Endodermal cell (in vitro differentiated cells): ENCODE measurements around the gene PHKA2. TPM values are rescaled to one million over a fixed set of nuclear protein-coding genes. Genes with fewer than 3 reads are reported as not detected.

Experiments used
- DNase-seq: peaks from one replicate; pipeline ENCODE4 v3.0.0-alpha.2; 2017
- H3K27ac ChIP-seq: 2 replicates; pipeline ENCODE4 v1.5.1; 2013; ENCODE audit warnings: mild to moderate bottlenecking, low read depth, low read length, moderate library complexity
- H3K27me3 ChIP-seq: 2 replicates; pipeline ENCODE4 v1.6.1; 2013; ENCODE audit warnings: mild to moderate bottlenecking, low read length, moderate library complexity; ENCODE audit not compliant: insufficient read depth, control insufficient read depth, poor library complexity, severe bottlenecking
- H3K36me3 ChIP-seq: 2 replicates; pipeline ENCODE4 v1.7.0; 2013; ENCODE audit warnings: mild to moderate bottlenecking, low read length, moderate library complexity; ENCODE audit not compliant: control insufficient read depth, insufficient read depth
- H3K4me1 ChIP-seq: one replicate; pipeline ENCODE4 v1.7.0; 2013; ENCODE audit warnings: low read length; ENCODE audit not compliant: control insufficient read depth, insufficient read depth
- H3K4me3 ChIP-seq: 2 replicates; pipeline ENCODE4 v1.5.1; 2013; ENCODE audit warnings: mild to moderate bottlenecking, low read length, moderate library complexity
- H3K9ac ChIP-seq: 2 replicates; pipeline ENCODE4 v1.6.1; 2013; ENCODE audit warnings: mild to moderate bottlenecking, low read length, moderate library complexity; ENCODE audit not compliant: poor library complexity, severe bottlenecking; ENCODE audit errors: extremely low read depth
- H3K9me3 ChIP-seq: 2 replicates; pipeline ENCODE4 v1.6.1; 2013; ENCODE audit warnings: mild to moderate bottlenecking, low read length, moderate library complexity; ENCODE audit not compliant: control insufficient read depth
- H3K27ac Mint-ChIP-seq: 2 replicates; pipeline ENCODE4 v1.8.0; 2020; ENCODE audit warnings: mixed read lengths
- H3K27me3 Mint-ChIP-seq: 2 replicates; pipeline ENCODE4 v1.8.0; 2021; ENCODE audit warnings: mild to moderate bottlenecking, mixed read lengths; ENCODE audit not compliant: insufficient read depth
- H3K36me3 Mint-ChIP-seq: 2 replicates; pipeline ENCODE4 v1.8.0; 2020; ENCODE audit warnings: low read depth, mixed read lengths
- H3K4me1 Mint-ChIP-seq: 2 replicates; pipeline ENCODE4 v1.8.0; 2020; ENCODE audit warnings: mixed read lengths
- H3K4me3 Mint-ChIP-seq: 2 replicates; pipeline ENCODE4 v1.8.0; 2020; ENCODE audit warnings: mild to moderate bottlenecking, moderate library complexity, mixed read lengths
- H3K9me3 Mint-ChIP-seq: 2 replicates; pipeline ENCODE4 v1.8.0; 2020; ENCODE audit warnings: mild to moderate bottlenecking, mixed read lengths
- CTCF ChIP-seq: fragments of 200-600 bp; sonication (generic); conservative IDR thresholded peaks from 2 replicates; pipeline ENCODE4 v1.5.0; 2021; ENCODE audit warnings: antibody characterized with exemption, mild to moderate bottlenecking
- WGBS, 2 experiments: methylation state at CpG; one replicate each; pipeline versions ENCODE4 v1.1.5 to v1.1.7; 2013; ENCODE audit warnings: missing lambda C conversion rate in 2 of 2, mixed read lengths in 1 of 2; ENCODE audit not compliant: insufficient coverage in 1 of 2, insufficient read length in 1 of 2; 5-methylcytosine and 5-hydroxymethylcytosine counted together
- total RNA-seq, 2 donors: library from RNA; stranded (reverse); fragmentation: NEBNext Ultra II Directional in 1 of 2; extraction: Animal tissue kit (Norgen Biotek cat#: 25700) in 1 of 2; gene quantifications; 2 replicates in 1 of 2; 3 replicates in 1 of 2; pipeline ENCODE4 v1.2.1, GENCODE V29; 2021

The PHKA2 gene
- total RNA-seq, 2 donors from 2014 or later: 32.5 to 33.0 TPM

DNA sequence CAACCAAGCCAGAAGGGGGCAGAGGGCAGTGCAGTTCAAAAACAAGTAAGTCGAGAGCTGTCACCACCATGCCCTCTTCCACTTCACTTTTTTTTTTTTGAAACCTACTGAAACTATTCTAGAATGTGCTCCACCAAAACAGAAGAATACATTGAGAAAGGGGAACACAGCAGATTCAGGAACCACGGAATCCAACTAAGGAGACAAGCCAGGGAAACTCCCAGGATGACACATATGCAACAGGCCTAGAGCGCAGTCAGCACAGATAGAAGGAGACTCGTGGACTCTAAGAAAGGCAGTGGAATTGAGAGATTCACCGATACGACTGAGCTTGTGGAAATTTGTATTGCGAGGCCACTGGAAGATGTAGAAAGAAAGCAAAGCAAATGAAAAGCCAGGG, 66.1 kb downstream of the PHKA2 start:
- Histone ChIP-seq H3K27ac (no peak overlapping the region), H3K27me3 (no peaks in the 10 kb centered on the region), H3K9ac (no peak overlapping the region), H3K36me3 (peaks cover 21% of the 10 kb centered on the region), H3K9me3 (peaks cover 16% of the 10 kb centered on the region), H3K4me1 (no peaks in the 10 kb centered on the region), H3K4me3 (no peak overlapping the region)
- WGBS, 2 experiments: 91 to 100% methylated on average over 3 to 7 of the region's 7 CpGs
- no peak for TF ChIP-seq CTCF
- Mint-ChIP-seq H3K27me3 (no peaks in the 10 kb centered on the region), H3K27ac (no peak overlapping the region), H3K9me3 (peaks cover 65% of the 10 kb centered on the region), H3K36me3 (peaks cover 44% of the 10 kb centered on the region), H3K4me3 (no peak overlapping the region), H3K4me1 (no peaks in the 10 kb centered on the region)
- DNase-seq: no peak

DNA sequence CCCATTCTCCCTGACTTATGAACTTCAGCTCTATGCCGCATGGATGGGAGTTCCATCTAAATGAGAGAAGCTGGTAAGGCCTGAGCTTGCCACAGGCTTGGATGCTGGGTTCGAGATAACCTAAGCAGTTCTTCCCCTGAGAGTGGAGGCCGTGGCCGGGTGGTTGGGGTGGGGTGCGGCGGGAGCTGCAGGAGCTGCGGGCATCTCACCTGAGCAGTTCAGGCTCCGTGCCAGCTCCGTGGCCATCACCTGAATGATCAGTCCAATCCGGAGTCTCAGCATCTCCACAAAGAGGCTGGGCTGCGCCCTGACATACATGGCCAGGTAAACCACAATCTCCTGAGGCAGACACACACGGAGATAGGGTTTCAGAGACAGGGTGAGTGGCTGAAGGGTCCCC, 77.6 kb downstream of the PHKA2 start:
- Mint-ChIP-seq H3K27me3 (no peaks in the 10 kb centered on the region), H3K4me3 (no peak overlapping the region), H3K27ac (no peak overlapping the region), H3K4me1 (no peaks in the 10 kb centered on the region), H3K9me3 (peaks cover 62% of the 10 kb centered on the region), H3K36me3 (peaks cover 39% of the 10 kb centered on the region)
- Histone ChIP-seq H3K4me1 (no peaks in the 10 kb centered on the region), H3K9ac (no peak overlapping the region), H3K9me3 (no peaks in the 10 kb centered on the region), H3K27me3 (no peaks in the 10 kb centered on the region), H3K27ac (no peak overlapping the region), H3K36me3 (peaks cover 4% of the 10 kb centered on the region), H3K4me3 (no peak overlapping the region)
- WGBS, 2 experiments: 90% methylated on average over 12 of the region's 12 CpGs; no CpG with 5 or more reads in 1 of the 2 experiments
- no peak for TF ChIP-seq CTCF
- DNase-seq: no peak

DNA sequence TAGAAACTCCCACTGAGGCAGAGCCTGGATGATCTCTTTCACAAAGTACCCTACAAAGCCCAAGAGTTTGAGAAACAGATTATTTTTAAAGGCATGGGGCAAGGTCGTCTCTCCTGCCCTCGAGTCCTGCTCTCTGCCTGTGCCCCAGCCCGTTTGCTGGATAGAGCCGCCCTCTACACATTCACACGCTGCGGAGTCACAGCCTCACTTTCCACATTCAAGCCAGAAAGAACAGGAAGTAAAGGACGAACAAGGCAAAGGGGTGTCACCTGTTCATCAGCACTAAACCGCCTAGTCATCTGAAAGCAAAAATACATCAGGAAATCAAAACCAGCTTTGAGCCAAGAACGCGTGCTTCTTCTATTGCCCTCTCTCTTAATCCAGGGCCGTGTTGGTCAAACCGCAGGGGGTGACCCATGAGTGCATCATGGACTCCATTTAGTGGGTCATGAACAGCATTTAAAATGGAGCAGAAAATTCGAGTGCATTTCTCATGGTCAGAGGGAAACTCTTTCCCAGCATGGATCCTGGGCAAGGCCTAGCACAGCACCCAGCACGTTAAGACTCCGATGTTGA, 83.4 kb downstream of the PHKA2 start:
- WGBS, 2 experiments: 92 to 96% methylated on average over 4 to 15 of the region's 15 CpGs

More for the DNA sequence above, 83.4 kb downstream of the PHKA2 start:
- no peaks in the 10 kb centered on the region for H3K4me1 Mint-ChIP-seq
- Histone ChIP-seq H3K36me3 (peaks cover under 1% of the 10 kb centered on the region), H3K9me3 (no peaks in the 10 kb centered on the region), H3K27ac (no peak overlapping the region), H3K4me3 (no peak overlapping the region), H3K27me3 (no peaks in the 10 kb centered on the region), H3K4me1 (no peaks in the 10 kb centered on the region), H3K9ac (no peak overlapping the region)
- H3K4me3 Mint-ChIP-seq: no peak overlapping the region
- DNase-seq: no peak
- H3K9me3 Mint-ChIP-seq: peaks cover 65% of the 10 kb centered on the region
- H3K27me3 Mint-ChIP-seq: no peaks in the 10 kb centered on the region
- H3K27ac Mint-ChIP-seq: no peak overlapping the region
- TF ChIP-seq CTCF: no peak
- peaks cover 19% of the 10 kb centered on the region for H3K36me3 Mint-ChIP-seq
